ENCODE results near the gene SCP2D1.

Gene SCP2D1

DNA sequence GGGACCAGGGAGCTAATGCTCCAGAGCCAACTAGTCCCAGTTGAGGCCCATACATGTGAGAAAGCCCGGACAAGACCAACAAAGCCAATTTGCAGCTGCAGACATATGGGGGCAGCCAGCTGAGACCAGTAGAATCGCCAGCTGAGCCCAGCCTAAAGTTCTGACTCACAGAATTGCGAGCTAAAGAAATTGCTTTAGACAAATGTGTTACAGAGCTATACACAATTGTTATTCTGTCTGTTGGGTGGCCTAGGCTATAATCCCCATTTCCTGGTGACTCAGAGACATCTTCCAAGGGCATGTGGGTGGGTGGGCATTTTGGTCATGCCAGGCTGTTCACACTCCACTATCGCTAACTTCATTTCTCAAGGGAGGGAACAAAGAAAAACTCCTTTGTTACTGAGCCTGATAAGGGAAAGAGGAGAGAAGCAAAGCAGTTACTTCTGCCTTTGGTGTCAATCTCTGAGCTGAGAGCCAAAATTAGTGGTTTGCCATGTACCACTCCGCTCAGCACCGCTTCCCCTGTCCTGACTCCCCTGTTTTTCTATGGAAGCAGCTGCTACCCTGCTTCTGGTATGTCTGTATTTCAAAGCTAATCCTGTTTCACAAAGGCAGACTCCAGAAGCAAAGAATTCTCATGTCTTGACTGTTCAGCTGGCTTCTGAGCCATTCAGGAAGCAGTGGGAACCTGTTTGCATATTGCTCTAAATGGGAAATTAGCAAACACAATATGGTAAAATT is 26.1 kb downstream of the SCP2D1 start:
- no peaks in the 10 kb centered on the region for H3K36me3 Mint-ChIP-seq (ENCODE audit: low read depth)
- no peaks in the 10 kb centered on the region for H3K9me3 Mint-ChIP-seq
- H3K27ac Mint-ChIP-seq = no peak overlapping the region
- H3K4me1 Mint-ChIP-seq = peaks cover 2% of the 10 kb centered on the region
- TF ChIP-seq, protein P1, sequence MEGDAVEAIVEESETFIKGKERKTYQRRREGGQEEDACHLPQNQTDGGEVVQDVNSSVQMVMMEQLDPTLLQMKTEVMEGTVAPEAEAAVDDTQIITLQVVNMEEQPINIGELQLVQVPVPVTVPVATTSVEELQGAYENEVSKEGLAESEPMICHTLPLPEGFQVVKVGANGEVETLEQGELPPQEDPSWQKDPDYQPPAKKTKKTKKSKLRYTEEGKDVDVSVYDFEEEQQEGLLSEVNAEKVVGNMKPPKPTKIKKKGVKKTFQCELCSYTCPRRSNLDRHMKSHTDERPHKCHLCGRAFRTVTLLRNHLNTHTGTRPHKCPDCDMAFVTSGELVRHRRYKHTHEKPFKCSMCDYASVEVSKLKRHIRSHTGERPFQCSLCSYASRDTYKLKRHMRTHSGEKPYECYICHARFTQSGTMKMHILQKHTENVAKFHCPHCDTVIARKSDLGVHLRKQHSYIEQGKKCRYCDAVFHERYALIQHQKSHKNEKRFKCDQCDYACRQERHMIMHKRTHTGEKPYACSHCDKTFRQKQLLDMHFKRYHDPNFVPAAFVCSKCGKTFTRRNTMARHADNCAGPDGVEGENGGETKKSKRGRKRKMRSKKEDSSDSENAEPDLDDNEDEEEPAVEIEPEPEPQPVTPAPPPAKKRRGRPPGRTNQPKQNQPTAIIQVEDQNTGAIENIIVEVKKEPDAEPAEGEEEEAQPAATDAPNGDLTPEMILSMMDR (IDR thresholded peaks at IDR 0.05; ENCODE audit: unreplicated experiment in 3 of 3) = no peak
- H3K4me3 Mint-ChIP-seq = no peak overlapping the region
- no peaks in the 10 kb centered on the region for H3K27me3 Mint-ChIP-seq (ENCODE audit: low read depth)

DNA sequence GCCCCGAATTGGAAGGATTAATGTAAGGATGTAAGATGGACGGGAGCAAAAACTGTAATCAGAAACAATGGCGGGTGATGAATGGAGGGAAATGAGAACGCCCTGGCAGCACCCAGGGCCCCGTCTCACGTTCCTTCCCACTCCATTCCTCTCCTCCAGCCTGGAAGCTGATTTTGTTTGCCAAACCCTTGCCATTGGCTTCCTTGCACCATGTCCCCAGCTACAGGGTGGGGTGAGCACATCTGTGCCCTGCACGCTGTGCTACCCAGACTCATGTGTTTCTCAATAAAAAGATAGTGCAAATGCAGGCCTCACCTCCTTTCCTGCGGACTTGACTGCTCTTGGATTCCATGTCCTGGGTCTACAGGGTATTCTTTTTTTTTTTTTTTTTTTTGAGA is 26.7 kb downstream of the SCP2D1 start:
- Mint-ChIP-seq H3K4me3 (no peak overlapping the region), H3K9me3 (no peaks in the 10 kb centered on the region), H3K4me1 (no peaks in the 10 kb centered on the region), H3K36me3 (ENCODE audit: low read depth) (no peaks in the 10 kb centered on the region), H3K27me3 (ENCODE audit: low read depth) (no peaks in the 10 kb centered on the region), H3K27ac (no peak overlapping the region)
- TF ChIP-seq, protein P1 (IDR thresholded peaks at IDR 0.05; ENCODE audit: unreplicated experiment in 3 of 3) = no peak

DNA sequence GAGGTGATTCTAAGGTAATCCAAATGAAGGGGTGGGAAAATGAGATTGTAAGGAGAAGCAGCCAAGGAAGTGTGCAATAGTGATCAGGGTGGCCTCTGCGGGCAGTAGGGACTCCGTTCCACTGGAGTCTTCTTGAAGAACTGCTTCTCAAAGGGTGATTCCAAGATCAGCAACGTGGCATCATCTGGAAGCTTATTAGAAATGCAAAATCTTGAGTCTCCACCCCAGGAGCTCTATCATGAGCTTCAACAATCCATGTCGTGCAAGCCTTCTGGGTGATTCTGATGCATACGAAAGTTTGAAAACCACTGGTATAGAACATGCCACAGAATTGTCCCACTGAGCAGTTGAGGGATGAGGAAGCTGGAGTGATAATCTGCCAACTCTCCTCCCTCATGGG is 31.4 kb downstream of the SCP2D1 start:
- no peak overlapping the region for H3K4me3 Mint-ChIP-seq
- H3K9me3 Mint-ChIP-seq = no peaks in the 10 kb centered on the region
- TF ChIP-seq, protein P1 (IDR thresholded peaks at IDR 0.05; ENCODE audit: unreplicated experiment in 3 of 3) = no peak
- no peak overlapping the region for H3K27ac Mint-ChIP-seq
- peaks cover 10% of the 10 kb centered on the region for H3K4me1 Mint-ChIP-seq
- no peaks in the 10 kb centered on the region for H3K36me3 Mint-ChIP-seq (ENCODE audit: low read depth)
- peaks cover 8% of the 10 kb centered on the region for H3K27me3 Mint-ChIP-seq (ENCODE audit: low read depth)

DNA sequence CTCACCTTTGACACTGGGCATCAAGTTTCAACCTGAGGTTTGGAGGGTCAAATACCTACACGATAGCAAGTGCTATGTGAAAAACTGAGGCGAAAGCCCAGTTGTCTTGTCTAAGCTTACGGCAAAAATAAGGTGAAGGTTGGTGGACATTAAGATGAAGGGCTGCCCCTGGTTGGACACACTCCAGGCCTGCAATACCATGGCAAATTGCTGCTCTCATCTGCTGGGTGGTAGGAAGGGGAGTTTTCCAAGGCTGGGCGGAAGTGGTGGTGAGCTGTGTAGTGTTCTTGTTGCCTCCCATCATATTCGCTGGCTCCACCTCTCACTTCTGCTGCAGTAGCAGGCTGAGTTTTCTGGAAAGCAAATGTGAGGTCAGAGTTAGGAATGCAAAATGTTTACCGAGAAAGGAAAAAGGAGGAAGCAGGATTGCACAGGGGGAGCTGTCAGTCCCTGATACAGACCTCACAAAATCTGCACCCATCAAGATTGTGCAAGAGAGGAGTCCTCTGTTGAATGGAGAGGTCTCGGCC is 33.7 kb downstream of the SCP2D1 start:
- Mint-ChIP-seq H3K4me1 (peaks cover 10% of the 10 kb centered on the region), H3K27me3 (ENCODE audit: low read depth) (peaks cover 10% of the 10 kb centered on the region), H3K9me3 (no peaks in the 10 kb centered on the region), H3K4me3 (no peak overlapping the region), H3K27ac (peak overlapping the region in 2 of 3 experiments; percentile 67 to 77), H3K36me3 (ENCODE audit: low read depth) (no peaks in the 10 kb centered on the region)
- TF ChIP-seq, protein P1 (IDR thresholded peaks at IDR 0.05; ENCODE audit: unreplicated experiment in 3 of 3) = no peak

DNA sequence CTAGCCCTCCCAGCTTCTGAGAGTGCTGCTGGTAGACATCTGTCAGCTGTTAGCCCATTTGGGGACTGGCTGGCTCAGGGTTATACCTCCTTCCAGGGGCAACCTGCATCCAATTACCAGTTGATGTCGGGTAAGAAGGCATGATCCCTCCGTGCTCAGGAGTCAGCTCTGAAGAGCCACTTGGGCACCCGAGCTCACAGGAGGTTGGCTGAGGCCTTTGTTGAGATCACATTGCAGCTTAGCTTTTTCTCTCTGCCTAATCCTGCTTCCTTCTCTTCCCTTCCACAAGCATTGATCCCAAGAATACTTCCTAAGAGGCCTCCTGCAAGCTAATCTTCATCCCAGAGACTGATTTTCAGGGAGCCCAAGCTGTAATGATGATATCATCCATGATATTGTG is 35.5 kb downstream of the SCP2D1 start:
- Mint-ChIP-seq H3K36me3 (ENCODE audit: low read depth) (no peaks in the 10 kb centered on the region), H3K27me3 (ENCODE audit: low read depth) (peaks cover 10% of the 10 kb centered on the region)
- TF ChIP-seq, protein P1 (IDR thresholded peaks at IDR 0.05; ENCODE audit: unreplicated experiment in 3 of 3) = no peak

DNA sequence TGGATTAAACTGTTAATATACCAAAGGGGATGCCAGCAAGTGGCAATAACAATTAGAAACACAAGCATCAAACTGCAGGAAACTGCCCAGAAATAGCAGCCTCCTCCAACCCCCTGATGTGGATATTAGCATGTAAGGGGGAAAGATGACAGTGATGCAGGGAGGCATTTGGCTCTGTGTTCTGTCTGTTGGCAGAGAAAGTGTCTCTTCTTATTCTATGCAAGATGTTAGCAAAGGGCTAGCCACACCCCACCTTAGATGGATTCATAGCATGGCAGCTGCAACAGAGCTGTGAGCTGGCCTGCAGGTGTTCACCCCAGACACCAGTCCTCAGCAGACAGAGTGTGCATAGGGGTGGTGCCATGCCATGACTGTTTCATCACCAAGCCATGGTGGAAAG is 38.0 kb downstream of the SCP2D1 start:
- no peak overlapping the region for H3K4me3 Mint-ChIP-seq
- H3K27me3 Mint-ChIP-seq (ENCODE audit: low read depth) = peaks cover 10% of the 10 kb centered on the region
- peaks cover 14% of the 10 kb centered on the region for H3K9me3 Mint-ChIP-seq
- no peaks in the 10 kb centered on the region for H3K36me3 Mint-ChIP-seq (ENCODE audit: low read depth)
- peaks cover 10% of the 10 kb centered on the region for H3K4me1 Mint-ChIP-seq
- TF ChIP-seq, protein P1 (IDR thresholded peaks at IDR 0.05; ENCODE audit: unreplicated experiment in 3 of 3) = no peak
- H3K27ac Mint-ChIP-seq = no peak overlapping the region

More for the DNA sequence above, 35.5 kb downstream of the SCP2D1 start:
- Mint-ChIP-seq H3K4me1 (peaks cover 10% of the 10 kb centered on the region), H3K4me3 (no peak overlapping the region), H3K9me3 (peaks cover 11% of the 10 kb centered on the region), H3K27ac (no peak overlapping the region)
